ENCODE data around the gene SLC25A10.
A peak's percentile ranks its signal among the peaks of the same experiment; 100 is the strongest.

Gene SLC25A10

GRCh38 chr17:81683584-81684441 is 28.3 kb upstream of the SLC25A10 start, which contains the start of the genes ARL16 and HGS (continued):
- no peak for TF ChIP-seq ZNF239 (tag by site-specific recombination; IDR thresholded peaks at IDR 0.05)
- TF ChIP-seq RBAK (tag by site-specific recombination; IDR thresholded peaks at IDR 0.05), result no peak
- peak; percentile 54; the same call in 1 of the 2 replicates for TF ChIP-seq INSM2 (tag by site-specific recombination; IDR thresholded peaks at IDR 0.05)
- no peak for TF ChIP-seq ZNF645 (tag by site-specific recombination; IDR thresholded peaks at IDR 0.05)
- TF ChIP-seq ZNF560 (tag by site-specific recombination; IDR thresholded peaks at IDR 0.05; ENCODE audit: borderline replicate concordance), result no peak
- no peak for TF ChIP-seq ZBTB44 (tag by site-specific recombination; IDR thresholded peaks at IDR 0.05)
- peak; percentile 83 for TF ChIP-seq KLF10 (tag by site-specific recombination; IDR thresholded peaks at IDR 0.05)
- TF ChIP-seq ZBTB11 (tag by site-specific recombination; conservative IDR thresholded peaks at IDR 0.05; ENCODE audit: low read depth), result peak; percentile 81
- TF ChIP-seq ZNF629 (tag by site-specific recombination; IDR thresholded peaks at IDR 0.05), result peak; percentile 49; the same call in 1 of the 2 replicates
- no peak for TF ChIP-seq ZNF37A (tag by site-specific recombination; IDR thresholded peaks at IDR 0.05)
- TF ChIP-seq ZNF555 (tag by site-specific recombination; conservative IDR thresholded peaks at IDR 0.05), result no peak
- TF ChIP-seq PRDM6 (tag by site-specific recombination; IDR thresholded peaks at IDR 0.05), result no peak
- TF ChIP-seq SCRT2 (tag by site-specific recombination; IDR thresholded peaks at IDR 0.05), result no peak
- peak; percentile 17; the same call in 1 of the 2 replicates for TF ChIP-seq ZNF623 (tag by site-specific recombination; IDR thresholded peaks at IDR 0.05)
- no peak for TF ChIP-seq ZNF354C (tag by site-specific recombination; IDR thresholded peaks at IDR 0.05; ENCODE audit: borderline replicate concordance, low read depth)
- TF ChIP-seq ZNF530 (tag by site-specific recombination; IDR thresholded peaks at IDR 0.05; ENCODE audit: low read depth), result no peak
- TF ChIP-seq TRIM28 (IDR thresholded peaks at IDR 0.05; ENCODE audit: borderline replicate concordance, low read length), result no peak
- no peak for TF ChIP-seq BCL6B (tag by site-specific recombination; IDR thresholded peaks at IDR 0.05)
- TF ChIP-seq ZNF146 (tag by site-specific recombination; IDR thresholded peaks at IDR 0.05), result no peak
- TF ChIP-seq ZNF121 (tag by site-specific recombination; IDR thresholded peaks at IDR 0.05), result no peak
- TF ChIP-seq ZIC2 (tag by site-specific recombination; IDR thresholded peaks at IDR 0.05), result peak; percentile 88
- peak; percentile 75; the same call in 1 of the 2 replicates for TF ChIP-seq ZNF660 (tag by site-specific recombination; IDR thresholded peaks at IDR 0.05)
- TF ChIP-seq ZNF24 (tag by site-specific recombination; IDR thresholded peaks at IDR 0.05), result no peak
- TF ChIP-seq ZNF48 (tag by site-specific recombination; IDR thresholded peaks at IDR 0.05), result no peak
- peak; percentile 96 for TF ChIP-seq GLIS2 (tag by site-specific recombination; IDR thresholded peaks at IDR 0.05)
- no peak for TF ChIP-seq ZNF488 (tag by site-specific recombination; IDR thresholded peaks at IDR 0.05)
- TF ChIP-seq ZNF175 (tag by site-specific recombination; IDR thresholded peaks at IDR 0.05), result no peak
- TF ChIP-seq GLIS1 (tag by site-specific recombination; IDR thresholded peaks at IDR 0.05), result peak; percentile 86
